ENCODE results near the gene VWA8.
"Not testable (repeated sequence)": the region's sequence is repeated elsewhere in the genome, so short reads cannot be mapped to it uniquely, and the experiment has no call there.

VWA8 gene

DNA sequence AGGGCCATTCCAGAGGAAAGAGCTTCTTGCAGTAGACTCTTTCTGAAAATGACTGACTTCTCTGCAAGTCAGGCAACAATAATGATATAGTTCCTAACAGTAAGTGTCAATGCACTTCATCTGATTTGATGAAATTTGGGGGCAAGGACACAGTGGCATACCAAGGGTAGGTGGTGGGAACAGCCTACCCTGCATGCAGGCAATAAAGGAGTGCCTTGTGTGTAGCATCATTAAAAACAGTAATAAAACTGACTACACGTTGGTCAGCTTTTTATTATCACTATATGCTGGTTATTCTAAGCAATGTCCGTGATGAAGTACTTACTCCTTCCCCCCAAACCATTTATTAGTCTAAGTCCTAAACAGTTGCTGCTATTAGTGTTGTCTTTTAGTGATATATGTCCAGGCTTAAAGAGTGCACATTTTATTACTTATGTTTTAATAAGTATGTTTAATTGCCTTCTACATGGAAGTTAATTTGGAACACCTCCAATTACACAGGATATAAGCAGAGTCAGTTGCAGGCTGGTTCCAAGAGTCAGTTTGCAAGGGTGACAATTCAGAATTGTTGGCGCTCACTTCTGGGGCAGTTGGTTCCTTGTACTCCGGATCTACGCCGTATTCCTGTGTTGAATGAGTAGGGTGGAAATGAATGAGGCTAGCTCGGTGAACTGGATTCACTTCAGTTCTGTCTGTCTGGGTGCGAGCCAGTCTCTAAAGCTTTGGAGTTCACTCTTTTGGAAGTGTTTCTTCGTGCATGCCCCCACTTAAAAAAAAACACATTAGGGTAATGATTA lies 419.6 kb downstream of the VWA8 start:
- no peaks in the 10 kb centered on the region for H3K4me1 ChIP-seq (ENCODE audit: low read length)
- H3K4me3 ChIP-seq (ENCODE audit: low read length): no peak overlapping the region
- H3K79me2 ChIP-seq (ENCODE audit: low read length): no peaks in the 10 kb centered on the region
- H3K27me3 ChIP-seq (ENCODE audit: low read depth, low read length): no peaks in the 10 kb centered on the region
- H4K20me1 ChIP-seq (ENCODE audit: insufficient read depth, low read length): no peaks in the 10 kb centered on the region
- no peak overlapping the region for H2AFZ ChIP-seq (ENCODE audit: low read depth, low read length)
- no peaks in the 10 kb centered on the region for H3K9me3 ChIP-seq (ENCODE audit: insufficient read depth, low read length)
- TF ChIP-seq EZH2phosphoT487 (IDR thresholded peaks at IDR 0.05; ENCODE audit: low read depth): no peak
- TF ChIP-seq, protein P1, sequence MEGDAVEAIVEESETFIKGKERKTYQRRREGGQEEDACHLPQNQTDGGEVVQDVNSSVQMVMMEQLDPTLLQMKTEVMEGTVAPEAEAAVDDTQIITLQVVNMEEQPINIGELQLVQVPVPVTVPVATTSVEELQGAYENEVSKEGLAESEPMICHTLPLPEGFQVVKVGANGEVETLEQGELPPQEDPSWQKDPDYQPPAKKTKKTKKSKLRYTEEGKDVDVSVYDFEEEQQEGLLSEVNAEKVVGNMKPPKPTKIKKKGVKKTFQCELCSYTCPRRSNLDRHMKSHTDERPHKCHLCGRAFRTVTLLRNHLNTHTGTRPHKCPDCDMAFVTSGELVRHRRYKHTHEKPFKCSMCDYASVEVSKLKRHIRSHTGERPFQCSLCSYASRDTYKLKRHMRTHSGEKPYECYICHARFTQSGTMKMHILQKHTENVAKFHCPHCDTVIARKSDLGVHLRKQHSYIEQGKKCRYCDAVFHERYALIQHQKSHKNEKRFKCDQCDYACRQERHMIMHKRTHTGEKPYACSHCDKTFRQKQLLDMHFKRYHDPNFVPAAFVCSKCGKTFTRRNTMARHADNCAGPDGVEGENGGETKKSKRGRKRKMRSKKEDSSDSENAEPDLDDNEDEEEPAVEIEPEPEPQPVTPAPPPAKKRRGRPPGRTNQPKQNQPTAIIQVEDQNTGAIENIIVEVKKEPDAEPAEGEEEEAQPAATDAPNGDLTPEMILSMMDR (IDR thresholded peaks at IDR 0.05; ENCODE audit: low read depth, low read length): no peak
- no peak overlapping the region for H3K9ac ChIP-seq (ENCODE audit: low read length)
- no peak overlapping the region for H3K4me2 ChIP-seq (ENCODE audit: low read length)
- no peaks in the 10 kb centered on the region for H3K36me3 ChIP-seq (replicated peaks; ENCODE audit: low read depth, low read length)
- no peak overlapping the region for H3K27ac ChIP-seq (ENCODE audit: low read length)

DNA sequence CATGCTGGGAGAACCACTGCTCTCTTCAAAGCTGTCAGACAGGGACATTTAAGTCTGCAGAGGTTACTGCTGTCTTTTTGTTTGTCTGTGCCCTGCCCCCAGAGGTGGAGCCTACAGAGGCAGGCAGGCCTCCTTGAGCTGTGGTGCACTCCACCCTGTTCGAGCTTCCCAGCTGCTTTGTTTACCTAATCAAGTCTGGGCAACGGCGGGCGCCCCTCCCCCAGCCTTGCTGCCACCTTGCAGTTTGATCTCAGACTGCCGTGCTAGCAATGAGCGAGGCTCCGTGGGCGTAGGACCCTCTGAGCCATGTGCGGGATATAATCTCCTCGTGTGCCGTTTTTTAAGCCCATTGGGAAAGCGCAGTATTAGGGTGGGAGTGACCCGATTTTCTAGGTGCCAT lies 420.7 kb downstream of the VWA8 start:
- not testable (repeated sequence) for H3K9me3 ChIP-seq (ENCODE audit: insufficient read depth, low read length); H3K4me1 ChIP-seq (ENCODE audit: low read length); H3K79me2 ChIP-seq (ENCODE audit: low read length); H2AFZ ChIP-seq (ENCODE audit: low read depth, low read length); H3K27me3 ChIP-seq (ENCODE audit: low read depth, low read length); H3K4me2 ChIP-seq (ENCODE audit: low read length); H3K27ac ChIP-seq (ENCODE audit: low read length); H3K9ac ChIP-seq (ENCODE audit: low read length); H4K20me1 ChIP-seq (ENCODE audit: insufficient read depth, low read length); H3K36me3 ChIP-seq (replicated peaks; ENCODE audit: low read depth, low read length)
- peak overlapping the region; percentile 24; the same call in 1 of the 2 replicates for H3K4me3 ChIP-seq (ENCODE audit: low read length)

DNA sequence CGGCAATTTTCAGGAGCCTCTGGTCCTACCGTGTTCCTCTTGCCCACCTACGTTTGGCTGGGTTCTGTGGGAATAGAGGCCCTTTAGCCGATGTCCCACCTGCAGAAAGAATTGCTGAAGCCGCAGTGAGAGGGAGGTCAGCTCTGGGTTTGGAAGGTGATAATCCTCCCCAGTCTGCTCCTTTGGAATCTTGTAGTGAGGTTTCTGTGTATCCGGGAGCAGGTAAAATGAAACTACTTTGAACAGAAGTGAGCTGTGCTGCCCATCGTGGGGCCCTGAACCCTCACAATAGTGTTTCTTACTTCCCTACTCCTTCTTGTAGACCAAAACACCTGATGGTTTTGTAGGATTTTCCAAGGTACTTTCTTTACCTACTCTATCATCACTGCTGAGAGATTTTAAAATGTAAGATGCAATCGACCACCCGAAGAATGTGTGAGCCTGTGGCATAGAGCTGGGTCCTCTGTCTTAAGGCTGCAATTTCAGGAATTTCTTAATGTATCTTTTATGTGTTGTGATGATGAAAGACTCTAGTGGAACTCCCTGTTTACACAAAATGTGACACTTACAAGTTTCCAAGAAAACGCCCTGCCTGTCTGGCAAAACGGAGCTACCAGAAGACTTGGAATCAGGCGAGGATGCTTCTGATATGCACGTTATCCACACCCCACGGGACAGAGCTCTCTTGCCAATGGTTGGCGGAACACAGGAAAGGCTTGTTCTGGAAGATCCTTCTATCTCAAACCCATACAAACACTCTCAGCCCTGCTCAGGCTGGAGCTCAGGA lies 427.4 kb downstream of the VWA8 start:
- no peaks in the 10 kb centered on the region for H3K9me3 ChIP-seq (ENCODE audit: insufficient read depth, low read length)
- no peak overlapping the region for H3K27ac ChIP-seq (ENCODE audit: low read length)
- no peaks in the 10 kb centered on the region for H3K4me1 ChIP-seq (ENCODE audit: low read length)
- H3K4me3 ChIP-seq (ENCODE audit: low read length): no peak overlapping the region
- H3K27me3 ChIP-seq (ENCODE audit: low read depth, low read length): no peaks in the 10 kb centered on the region
- TF ChIP-seq, protein P1 (IDR thresholded peaks at IDR 0.05; ENCODE audit: low read depth, low read length): no peak
- no peak for TF ChIP-seq EZH2phosphoT487 (IDR thresholded peaks at IDR 0.05; ENCODE audit: low read depth)
- H3K9ac ChIP-seq (ENCODE audit: low read length): no peak overlapping the region
- no peaks in the 10 kb centered on the region for H3K36me3 ChIP-seq (replicated peaks; ENCODE audit: low read depth, low read length)
- no peaks in the 10 kb centered on the region for H4K20me1 ChIP-seq (ENCODE audit: insufficient read depth, low read length)
- no peak overlapping the region for H2AFZ ChIP-seq (ENCODE audit: low read depth, low read length)
- H3K4me2 ChIP-seq (ENCODE audit: low read length): no peak overlapping the region
- H3K79me2 ChIP-seq (ENCODE audit: low read length): no peaks in the 10 kb centered on the region

DNA sequence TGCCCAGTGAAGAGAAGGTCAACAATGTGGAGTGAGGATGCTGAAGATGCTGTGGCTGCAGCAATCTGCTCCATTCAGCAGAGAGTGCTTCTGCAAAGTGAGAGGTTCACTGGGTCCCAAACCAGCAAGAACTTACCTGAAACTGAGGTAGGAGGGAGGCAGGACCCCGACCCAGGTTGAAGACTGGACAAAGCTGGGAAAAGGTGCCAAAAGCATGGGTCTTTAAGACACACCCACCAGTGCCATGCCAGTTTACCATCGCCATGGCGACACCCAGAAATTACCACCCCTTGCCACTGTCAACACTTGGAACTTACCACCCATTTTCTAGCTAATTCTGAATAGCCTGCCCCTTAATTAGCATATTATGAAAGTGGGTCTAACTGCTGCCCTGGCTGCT lies 432.9 kb downstream of the VWA8 start:
- Histone ChIP-seq H3K27ac (ENCODE audit: low read length) (no peak overlapping the region), H3K4me3 (ENCODE audit: low read length) (no peak overlapping the region), H3K4me1 (ENCODE audit: low read length) (no peaks in the 10 kb centered on the region), H3K9me3 (ENCODE audit: insufficient read depth, low read length) (no peaks in the 10 kb centered on the region), H3K36me3 (replicated peaks; ENCODE audit: low read depth, low read length) (no peaks in the 10 kb centered on the region), H4K20me1 (ENCODE audit: insufficient read depth, low read length) (no peaks in the 10 kb centered on the region), H3K4me2 (ENCODE audit: low read length) (no peak overlapping the region), H2AFZ (ENCODE audit: low read depth, low read length) (no peak overlapping the region), H3K79me2 (ENCODE audit: low read length) (no peaks in the 10 kb centered on the region), H3K9ac (ENCODE audit: low read length) (no peak overlapping the region), H3K27me3 (ENCODE audit: low read depth, low read length) (peaks cover 7% of the 10 kb centered on the region; the same call in 1 of the 2 replicates)
- TF ChIP-seq, protein P1 (IDR thresholded peaks at IDR 0.05; ENCODE audit: low read depth, low read length): no peak
- TF ChIP-seq EZH2phosphoT487 (IDR thresholded peaks at IDR 0.05; ENCODE audit: low read depth): no peak

All from OCI-LY3 (cell line).